HCT116 (cell line): ENCODE results near the gene PLA2G1B.

Experiments
- CTCF ChIP-seq, 3 experiments: fragments of 200-600 bp in 1 of 3; sonication (generic) in 1 of 3; IDR thresholded peaks in 2 of 3; conservative IDR thresholded peaks in 1 of 3; 2 replicates each; pipeline ENCODE4 v1.5.1; 2012 to 2017; ENCODE audit warnings: low read depth in 2 of 3, low read length in 2 of 3, antibody characterized with exemption in 1 of 3, borderline replicate concordance in 1 of 3, control low read depth in 1 of 3, mild to moderate bottlenecking in 1 of 3, mixed read lengths in 1 of 3, mixed run types in 1 of 3, moderate library complexity in 1 of 3; ENCODE audit not compliant: insufficient read depth in 1 of 3
- EGR1 ChIP-seq: IDR thresholded peaks from 2 replicates; pipeline ENCODE4 v1.6.1; 2012; ENCODE audit warnings: low read depth
- EZH2 ChIP-seq: fragments of 200-600 bp; sonication (generic); IDR thresholded peaks from 2 replicates; pipeline ENCODE4 v1.6.1; 2017; ENCODE audit warnings: antibody characterized with exemption, mixed run types
- EZH2phosphoT487 ChIP-seq: fragments of 200-600 bp; IDR thresholded peaks from 2 replicates; pipeline ENCODE4 v1.6.1; 2018; ENCODE audit warnings: antibody characterized with exemption, borderline replicate concordance
- MAX ChIP-seq: IDR thresholded peaks from 2 replicates; pipeline ENCODE4 v1.6.1; 2012
- POLR2A ChIP-seq: IDR thresholded peaks from 2 replicates; pipeline ENCODE4 v1.7.0; 2011; ENCODE audit warnings: borderline replicate concordance; ENCODE audit not compliant: insufficient read depth, insufficient read length; ENCODE audit errors: extremely low read depth
- POLR2AphosphoS5 ChIP-seq: IDR thresholded peaks from 2 replicates; pipeline ENCODE4 v1.6.1; 2011; ENCODE audit warnings: mild to moderate bottlenecking, low read depth, low read length, moderate library complexity
- RAD21 ChIP-seq: IDR thresholded peaks from 2 replicates; pipeline ENCODE4 v1.6.1; 2012; ENCODE audit warnings: low read depth, mild to moderate bottlenecking
- REST ChIP-seq: IDR thresholded peaks from 2 replicates; pipeline ENCODE4 v1.6.1; 2012; ENCODE audit warnings: low read depth
- SP1 ChIP-seq: IDR thresholded peaks from 2 replicates; pipeline ENCODE4 v1.6.1; 2012; ENCODE audit warnings: low read depth
- ZFX ChIP-seq: fragments of 450-650 bp; IDR thresholded peaks from 2 replicates; pipeline ENCODE4 v1.6.1; 2017
- ZNF274 ChIP-seq: fragments of 200-500 bp; sonication (Bioruptor generic); IDR thresholded peaks from 2 replicates; pipeline ENCODE4 v1.6.1; 2014; ENCODE audit warnings: mild to moderate bottlenecking, low read depth, low read length, inconsistent platforms

- TF ChIP-seq SP1 (no peak), POLR2A (no peak), EZH2phosphoT487 (no peak), ZFX (no peak), CTCF (IDR thresholded peaks at IDR 0.05 in 2 of 3, conservative IDR thresholded peaks at IDR 0.05 in 1 of 3; ENCODE audit: borderline replicate concordance in 1 of 3, insufficient read depth in 1 of 3, low read depth in 2 of 3, low read length in 2 of 3) (no peak), ZNF274 (no peak), RAD21 (no peak), EGR1 (no peak), POLR2AphosphoS5 (no peak), MAX (no peak), EZH2 (no peak), REST (no peak)
Measured at GRCh38 chr12:120324841-120325417, 2.6 kb downstream of the PLA2G1B start.
